PC-3 (cell line): ENCODE results near the gene THEMIS.
"Not testable (repeated sequence)": the region's sequence is repeated elsewhere in the genome, so short reads cannot be mapped to it uniquely, and the experiment has no call there.

Source experiments
- EZH2 ChIP-seq: fragments of 300-600 bp; sonication (generic); IDR thresholded peaks from one replicate; pipeline ENCODE4 v1.6.1; 2017; ENCODE audit warnings: antibody characterized with exemption, mild to moderate bottlenecking, low read length; ENCODE audit not compliant: unreplicated experiment
- EZH2phosphoT487 ChIP-seq: fragments of 300-600 bp; sonication (generic); IDR thresholded peaks from 2 replicates; pipeline ENCODE4 v1.6.1; 2018; ENCODE audit warnings: mild to moderate bottlenecking, antibody characterized with exemption, low read length, borderline replicate concordance
- TF ChIP-seq, protein P1 (sequence below): fragments of 300-600 bp; sonication (generic); conservative IDR thresholded peaks from 2 replicates; pipeline ENCODE4 v1.5.1; 2017; ENCODE audit warnings: antibody characterized with exemption, low read depth, mild to moderate bottlenecking, low read length

DNA sequence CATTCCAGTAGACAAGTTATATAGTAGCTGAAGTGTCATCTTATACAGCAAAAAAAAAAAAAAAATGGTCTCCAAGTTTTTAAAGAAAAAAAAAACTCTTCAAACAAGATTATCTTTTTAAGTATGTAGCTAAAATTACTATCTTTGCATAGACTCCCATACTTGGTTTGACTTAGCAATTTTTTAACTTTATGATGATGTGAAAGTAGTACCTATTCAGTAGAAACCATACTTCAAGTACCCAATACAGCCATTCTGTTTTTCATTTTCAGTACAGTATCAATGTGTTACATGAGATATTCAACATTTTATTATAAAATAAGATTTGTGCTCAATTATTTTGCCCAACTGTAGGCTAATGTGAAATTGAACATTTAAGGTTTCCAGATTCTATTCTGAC, 18.9 kb downstream of the THEMIS start:
- not testable (repeated sequence) for TF ChIP-seq EZH2, EZH2phosphoT487
- TF ChIP-seq, protein P1, sequence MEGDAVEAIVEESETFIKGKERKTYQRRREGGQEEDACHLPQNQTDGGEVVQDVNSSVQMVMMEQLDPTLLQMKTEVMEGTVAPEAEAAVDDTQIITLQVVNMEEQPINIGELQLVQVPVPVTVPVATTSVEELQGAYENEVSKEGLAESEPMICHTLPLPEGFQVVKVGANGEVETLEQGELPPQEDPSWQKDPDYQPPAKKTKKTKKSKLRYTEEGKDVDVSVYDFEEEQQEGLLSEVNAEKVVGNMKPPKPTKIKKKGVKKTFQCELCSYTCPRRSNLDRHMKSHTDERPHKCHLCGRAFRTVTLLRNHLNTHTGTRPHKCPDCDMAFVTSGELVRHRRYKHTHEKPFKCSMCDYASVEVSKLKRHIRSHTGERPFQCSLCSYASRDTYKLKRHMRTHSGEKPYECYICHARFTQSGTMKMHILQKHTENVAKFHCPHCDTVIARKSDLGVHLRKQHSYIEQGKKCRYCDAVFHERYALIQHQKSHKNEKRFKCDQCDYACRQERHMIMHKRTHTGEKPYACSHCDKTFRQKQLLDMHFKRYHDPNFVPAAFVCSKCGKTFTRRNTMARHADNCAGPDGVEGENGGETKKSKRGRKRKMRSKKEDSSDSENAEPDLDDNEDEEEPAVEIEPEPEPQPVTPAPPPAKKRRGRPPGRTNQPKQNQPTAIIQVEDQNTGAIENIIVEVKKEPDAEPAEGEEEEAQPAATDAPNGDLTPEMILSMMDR = not testable (repeated sequence)
